ENCODE results near the gene SH2D7.

Gene SH2D7

GRCh38 chr15:78054518-78054917, 37.8 kb upstream of the SH2D7 start:
- no peaks in the 10 kb centered on the region for H3F3A ChIP-seq (ENCODE audit: insufficient read depth)
- H3K27me3 ChIP-seq (ENCODE audit: low read length): no peaks in the 10 kb centered on the region
- H2AFZ ChIP-seq (ENCODE audit: low read depth, low read length, severe bottlenecking): no peak overlapping the region
- no peak overlapping the region for H3K9ac ChIP-seq (ENCODE audit: low read length)
- no peaks in the 10 kb centered on the region; the same call in 1 of the 2 replicates for H4K20me1 ChIP-seq (ENCODE audit: low read depth, low read length)
- no peak for TF ChIP-seq EZH2phosphoT487 (conservative IDR thresholded peaks at IDR 0.05; ENCODE audit: low read length)
- no peak for TF ChIP-seq CTCF (IDR thresholded peaks at IDR 0.05; ENCODE audit: insufficient read depth, low read length, poor library complexity, severe bottlenecking)
- H3K79me2 ChIP-seq (ENCODE audit: insufficient read depth, low read length): peaks cover 7% of the 10 kb centered on the region; the same call in 1 of the 2 replicates
- no peaks in the 10 kb centered on the region for H3K36me3 ChIP-seq (ENCODE audit: low read length)
- no peaks in the 10 kb centered on the region for H3K9me2 ChIP-seq (replicated peaks; ENCODE audit: insufficient read depth, low read length)
- H3K4me3 ChIP-seq (ENCODE audit: insufficient read depth, low read length, poor library complexity, severe bottlenecking): no peak overlapping the region
- no peak overlapping the region for H3K27ac ChIP-seq (ENCODE audit: low read depth, low read length)
- no peak overlapping the region for H3K4me2 ChIP-seq (ENCODE audit: low read depth, low read length, poor library complexity, severe bottlenecking)
- no peaks in the 10 kb centered on the region for H3K9me3 ChIP-seq (ENCODE audit: insufficient read depth, low read length)

- Histone ChIP-seq H3K79me2 (ENCODE audit: insufficient read depth, low read length) (peaks cover 7% of the 10 kb centered on the region; the same call in 1 of the 2 replicates), H3K9me2 (replicated peaks; ENCODE audit: insufficient read depth, low read length) (no peaks in the 10 kb centered on the region), H3K27ac (ENCODE audit: low read depth, low read length) (no peak overlapping the region), H3K4me3 (ENCODE audit: insufficient read depth, low read length, poor library complexity, severe bottlenecking) (no peak overlapping the region), H3K36me3 (ENCODE audit: low read length) (no peaks in the 10 kb centered on the region), H2AFZ (ENCODE audit: low read depth, low read length, severe bottlenecking) (no peak overlapping the region), H3K9me3 (ENCODE audit: insufficient read depth, low read length) (no peaks in the 10 kb centered on the region), H3K9ac (ENCODE audit: low read length) (no peak overlapping the region), H3K27me3 (ENCODE audit: low read length) (no peaks in the 10 kb centered on the region), H3F3A (ENCODE audit: insufficient read depth) (no peaks in the 10 kb centered on the region), H4K20me1 (ENCODE audit: low read depth, low read length) (no peaks in the 10 kb centered on the region; the same call in 1 of the 2 replicates), H3K4me2 (ENCODE audit: low read depth, low read length, poor library complexity, severe bottlenecking) (no peak overlapping the region)
- no peak for TF ChIP-seq CTCF (IDR thresholded peaks at IDR 0.05; ENCODE audit: insufficient read depth, low read length, poor library complexity, severe bottlenecking)
- TF ChIP-seq EZH2phosphoT487 (conservative IDR thresholded peaks at IDR 0.05; ENCODE audit: low read length): no peak
These were observed 37.4 kb upstream of the SH2D7 start for GRCh38 chr15:78054966-78055365.

- Histone ChIP-seq H3K9me3 (ENCODE audit: insufficient read depth, low read length) (no peaks in the 10 kb centered on the region), H3K4me2 (ENCODE audit: low read depth, low read length, poor library complexity, severe bottlenecking) (no peak overlapping the region)
These were observed 36.2 kb upstream of the SH2D7 start for GRCh38 chr15:78055919-78056713.

More at GRCh38 chr15:78055919-78056713, 36.2 kb upstream of the SH2D7 start:
- H4K20me1 ChIP-seq (ENCODE audit: low read depth, low read length): no peaks in the 10 kb centered on the region; the same call in 1 of the 2 replicates
- no peaks in the 10 kb centered on the region for H3K36me3 ChIP-seq (ENCODE audit: low read length)
- H3K4me3 ChIP-seq (ENCODE audit: insufficient read depth, low read length, poor library complexity, severe bottlenecking): no peak overlapping the region
- no peak for TF ChIP-seq CTCF (IDR thresholded peaks at IDR 0.05; ENCODE audit: insufficient read depth, low read length, poor library complexity, severe bottlenecking)
- no peak for TF ChIP-seq EZH2phosphoT487 (conservative IDR thresholded peaks at IDR 0.05; ENCODE audit: low read length)
- no peaks in the 10 kb centered on the region for H3F3A ChIP-seq (ENCODE audit: insufficient read depth)
- H3K9me2 ChIP-seq (replicated peaks; ENCODE audit: insufficient read depth, low read length): no peaks in the 10 kb centered on the region
- H3K27ac ChIP-seq (ENCODE audit: low read depth, low read length): peak overlapping the region; percentile 17; the same call in 1 of the 2 replicates
- H3K27me3 ChIP-seq (ENCODE audit: low read length): no peaks in the 10 kb centered on the region
- H3K9ac ChIP-seq (ENCODE audit: low read length): no peak overlapping the region
- H3K79me2 ChIP-seq (ENCODE audit: insufficient read depth, low read length): peaks cover 7% of the 10 kb centered on the region; the same call in 1 of the 2 replicates
- H2AFZ ChIP-seq (ENCODE audit: low read depth, low read length, severe bottlenecking): no peak overlapping the region
